H9 (cell line): Measurements from ENCODE around the gene ARHGEF5. TPM values are rescaled to one million over a fixed set of nuclear protein-coding genes. Genes with fewer than 3 reads are reported as not detected.

Source experiments
- DNase-seq: peaks from one replicate; pipeline ENCODE4 v3.0.0-alpha.2; 2017
- H2AFZ ChIP-seq: one replicate; pipeline ENCODE4 v1.6.1; 2013; ENCODE audit warnings: mild to moderate bottlenecking, low read length, control low read depth, moderate library complexity
- H2AK5ac ChIP-seq: 2 replicates; pipeline ENCODE4 v1.6.1; 2013; ENCODE audit warnings: low read length, control low read depth, mixed read lengths; ENCODE audit not compliant: insufficient read length
- H2BK120ac ChIP-seq: one replicate; pipeline ENCODE4 v1.6.1; 2013; ENCODE audit warnings: low read depth, mild to moderate bottlenecking, low read length, control low read depth, inconsistent platforms; ENCODE audit not compliant: poor library complexity, severe bottlenecking
- H2BK12ac ChIP-seq: 2 replicates; pipeline ENCODE4 v1.6.1; 2013; ENCODE audit warnings: low read length, control low read depth, mixed read lengths, low read depth; ENCODE audit not compliant: insufficient read length
- H2BK15ac ChIP-seq: 2 replicates; pipeline ENCODE4 v1.6.1; 2013; ENCODE audit warnings: low read depth, low read length, control low read depth
- H2BK20ac ChIP-seq: one replicate; pipeline ENCODE4 v1.6.1; 2013; ENCODE audit warnings: low read depth, mild to moderate bottlenecking, low read length, control low read depth, inconsistent platforms; ENCODE audit not compliant: poor library complexity, severe bottlenecking
- H2BK5ac ChIP-seq: 2 replicates; pipeline ENCODE4 v1.6.1; 2013; ENCODE audit warnings: low read length, control low read depth, mixed read lengths; ENCODE audit not compliant: insufficient read length
- H3K14ac ChIP-seq: 2 replicates; pipeline ENCODE4 v1.6.1; 2013; ENCODE audit warnings: low read length, control low read depth; ENCODE audit not compliant: insufficient read depth
- H3K18ac ChIP-seq: 2 replicates; pipeline ENCODE4 v1.6.1; 2013; ENCODE audit warnings: low read depth, mild to moderate bottlenecking, mixed read lengths, low read length, control low read depth; ENCODE audit not compliant: insufficient read length
- H3K23ac ChIP-seq: 2 replicates; pipeline ENCODE4 v1.6.1; 2013; ENCODE audit warnings: low read length, control low read depth, mixed read lengths, low read depth; ENCODE audit not compliant: insufficient read length
- H3K23me2 ChIP-seq: 2 replicates; pipeline ENCODE4 v1.6.1; 2013; ENCODE audit warnings: low read depth, mild to moderate bottlenecking, mixed read lengths, low read length, control low read depth; ENCODE audit not compliant: insufficient read length, poor library complexity, severe bottlenecking
- H3K27ac ChIP-seq: 2 replicates; pipeline ENCODE4 v1.5.1; 2013; ENCODE audit warnings: low read length, control low read depth, mixed read lengths, low read depth; ENCODE audit not compliant: insufficient read length
- H3K27me3 ChIP-seq: 2 replicates; pipeline ENCODE4 v1.6.1; 2013; ENCODE audit warnings: low read length, control low read depth, inconsistent platforms; ENCODE audit not compliant: insufficient read depth
- H3K4ac ChIP-seq: 2 replicates; pipeline ENCODE4 v1.6.1; 2013; ENCODE audit warnings: low read depth, mild to moderate bottlenecking, control low read depth, inconsistent platforms, low read length, moderate library complexity
- H3K4me1 ChIP-seq: 2 replicates; pipeline ENCODE4 v1.6.1; 2013; ENCODE audit warnings: low read length, control low read depth, inconsistent platforms; ENCODE audit not compliant: insufficient read depth
- H3K4me2 ChIP-seq: 2 replicates; pipeline ENCODE4 v1.6.1; 2013; ENCODE audit warnings: low read length, control low read depth, mixed read lengths; ENCODE audit not compliant: insufficient read length, insufficient read depth
- H3K56ac ChIP-seq: 2 replicates; pipeline ENCODE4 v1.6.1; 2013; ENCODE audit warnings: low read depth, mild to moderate bottlenecking, mixed read lengths, low read length, control low read depth; ENCODE audit not compliant: insufficient read length
- H3K79me1 ChIP-seq: 2 replicates; pipeline ENCODE4 v1.6.1; 2013; ENCODE audit warnings: low read depth, mild to moderate bottlenecking, moderate library complexity, low read length, control low read depth, inconsistent platforms; ENCODE audit not compliant: insufficient read depth, poor library complexity, severe bottlenecking
- H3K79me2 ChIP-seq: 2 replicates; pipeline ENCODE4 v1.6.1; 2013; ENCODE audit warnings: low read length, control low read depth, inconsistent platforms; ENCODE audit not compliant: insufficient read depth
- H3K9ac ChIP-seq: 2 replicates; pipeline ENCODE4 v1.6.1; 2013; ENCODE audit warnings: low read length, control low read depth, mixed read lengths; ENCODE audit not compliant: insufficient read length; ENCODE audit errors: extremely low read depth
- H3K9me3 ChIP-seq: one replicate; pipeline ENCODE4 v1.6.1; 2013; ENCODE audit warnings: low read depth, low read length, inconsistent platforms; ENCODE audit not compliant: control insufficient read depth
- H3T11ph ChIP-seq: one replicate; pipeline ENCODE4 v1.6.1; 2013; ENCODE audit warnings: mild to moderate bottlenecking, low read length, control low read depth, inconsistent platforms
- H4K20me1 ChIP-seq: one replicate; pipeline ENCODE4 v1.6.1; 2013; ENCODE audit not compliant: control insufficient read depth, insufficient read length, insufficient read depth
- H4K5ac ChIP-seq: 2 replicates; pipeline ENCODE4 v1.6.1; 2013; ENCODE audit warnings: low read depth, mild to moderate bottlenecking, mixed read lengths, low read length, control low read depth; ENCODE audit not compliant: insufficient read length
- H4K8ac ChIP-seq: replicated peaks from 2 replicates; pipeline ENCODE4 v1.6.1; 2013; ENCODE audit warnings: low read length, control low read depth, mixed read lengths, low read depth; ENCODE audit not compliant: insufficient read length
- H4K91ac ChIP-seq: 2 replicates; pipeline ENCODE4 v1.6.1; 2013; ENCODE audit warnings: low read depth, mild to moderate bottlenecking, moderate library complexity, mixed read lengths, low read length, control low read depth; ENCODE audit not compliant: insufficient read length
- H3K27ac Mint-ChIP-seq, 3 experiments: 2 replicates in 2 of 3; 3 replicates in 1 of 3; pipeline ENCODE4 v1.8.0; 2020 to 2021; ENCODE audit warnings: mixed read lengths in 3 of 3, mild to moderate bottlenecking in 1 of 3, moderate library complexity in 1 of 3
- H3K27me3 Mint-ChIP-seq: 2 replicates; pipeline ENCODE4 v1.8.0; 2021; ENCODE audit warnings: low read depth, mild to moderate bottlenecking, moderate library complexity, mixed read lengths
- H3K36me3 Mint-ChIP-seq, 3 experiments: 2 replicates in 2 of 3; 3 replicates in 1 of 3; pipeline ENCODE4 v1.8.0; 2020 to 2021; ENCODE audit warnings: low read depth in 3 of 3, mixed read lengths in 3 of 3; ENCODE audit not compliant: insufficient read depth in 1 of 3
- H3K4me1 Mint-ChIP-seq, 2 experiments: 2 replicates each; pipeline ENCODE4 v1.8.0; 2020; ENCODE audit warnings: mixed read lengths in 2 of 2
- H3K4me3 Mint-ChIP-seq, 2 experiments: 2 replicates in 1 of 2; 3 replicates in 1 of 2; pipeline ENCODE4 v1.8.0; 2020 to 2021; ENCODE audit warnings: mild to moderate bottlenecking in 2 of 2, mixed read lengths in 2 of 2, moderate library complexity in 1 of 2
- H3K9me3 Mint-ChIP-seq, 2 experiments: 2 replicates in 1 of 2; 3 replicates in 1 of 2; pipeline ENCODE4 v1.8.0; 2020; ENCODE audit warnings: mild to moderate bottlenecking in 2 of 2, mixed read lengths in 2 of 2, moderate library complexity in 1 of 2
- WGBS: extraction: QIAGEN DNeasy Blood & Tissue Kit; methylation state at CpG from one replicate; pipeline ENCODE4 v1.1.7; 2013; ENCODE audit warnings: missing lambda C conversion rate, low lambda C conversion rate, mixed read lengths; ENCODE audit not compliant: insufficient read length; ENCODE audit errors: extremely low coverage; 5-methylcytosine and 5-hydroxymethylcytosine counted together
- total RNA-seq: library from RNA; stranded (reverse); gene quantifications from 2 replicates; pipeline ENCODE4 v1.2.1, GENCODE V29; 2021
- TF ChIP-seq, protein P1 (sequence below): fragments of 200-600 bp; sonication (generic); conservative IDR thresholded peaks from 3 replicates; pipeline ENCODE4 v1.8.0; 2021; ENCODE audit warnings: antibody characterized with exemption, mild to moderate bottlenecking

The ARHGEF5 gene
- total RNA-seq, 1 experiment from 2014 or later: 33.9 TPM

DNA sequence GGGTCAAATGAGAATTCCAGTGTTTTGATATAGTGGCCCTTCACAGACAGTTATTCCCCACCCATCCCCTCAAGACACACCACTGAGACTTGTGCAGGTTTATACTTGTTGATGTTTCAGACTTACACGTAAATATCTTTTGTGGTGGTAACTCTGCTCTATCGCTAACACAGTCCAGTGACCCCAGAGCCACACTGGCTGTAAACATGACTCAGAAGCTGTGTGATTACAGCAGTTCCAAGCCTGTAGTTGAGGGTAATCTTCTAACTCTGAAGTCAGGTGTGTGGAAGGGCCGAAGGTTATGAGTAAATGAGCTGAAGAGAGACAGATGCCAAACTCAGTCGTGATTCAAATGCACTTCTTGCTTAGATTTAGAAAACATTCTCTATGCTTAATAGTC, 28.9 kb downstream of the ARHGEF5 start:
- Mint-ChIP-seq H3K4me3 (no peak overlapping the region), H3K27me3 (no peaks in the 10 kb centered on the region), H3K9me3 (no peaks in the 10 kb centered on the region), H3K36me3 (peaks cover 0 to 21% (median 12%) of the 10 kb centered on the region in 3 experiments; a peak in 6 of 7 replicates), H3K27ac (peak overlapping the region in 2 of 3 experiments; percentile 4 to 59; a peak in 3 of 7 replicates), H3K4me1 (peaks cover 16 to 21% of the 10 kb centered on the region in 2 experiments)
- Histone ChIP-seq H3K9ac (no peak overlapping the region), H4K20me1 (no peaks in the 10 kb centered on the region), H4K5ac (no peak overlapping the region), H2BK12ac (no peak overlapping the region), H3K23me2 (no peaks in the 10 kb centered on the region), H2BK5ac (no peak overlapping the region), H3K27me3 (no peaks in the 10 kb centered on the region), H3K27ac (no peak overlapping the region), H4K91ac (no peak overlapping the region), H4K8ac (no peak overlapping the region), H3K79me1 (no peaks in the 10 kb centered on the region), H3K23ac (no peak overlapping the region), H3K4me1 (peaks cover 8% of the 10 kb centered on the region; the same call in 1 of the 2 replicates), H3K4ac (no peak overlapping the region), H3K4me2 (no peak overlapping the region), H3K14ac (no peak overlapping the region), H3K18ac (no peak overlapping the region), H2AFZ (no peak overlapping the region), H2BK15ac (no peak overlapping the region), H3K56ac (no peak overlapping the region), H3K9me3 (no peaks in the 10 kb centered on the region), H2AK5ac (no peak overlapping the region), H3T11ph (no peak overlapping the region), H3K79me2 (no peaks in the 10 kb centered on the region), H2BK120ac (no peak overlapping the region), H2BK20ac (no peak overlapping the region)
- peak; percentile 20 for DNase-seq
- WGBS: no CpG with 5 or more reads among the region's 4 CpGs
- TF ChIP-seq, protein P1, sequence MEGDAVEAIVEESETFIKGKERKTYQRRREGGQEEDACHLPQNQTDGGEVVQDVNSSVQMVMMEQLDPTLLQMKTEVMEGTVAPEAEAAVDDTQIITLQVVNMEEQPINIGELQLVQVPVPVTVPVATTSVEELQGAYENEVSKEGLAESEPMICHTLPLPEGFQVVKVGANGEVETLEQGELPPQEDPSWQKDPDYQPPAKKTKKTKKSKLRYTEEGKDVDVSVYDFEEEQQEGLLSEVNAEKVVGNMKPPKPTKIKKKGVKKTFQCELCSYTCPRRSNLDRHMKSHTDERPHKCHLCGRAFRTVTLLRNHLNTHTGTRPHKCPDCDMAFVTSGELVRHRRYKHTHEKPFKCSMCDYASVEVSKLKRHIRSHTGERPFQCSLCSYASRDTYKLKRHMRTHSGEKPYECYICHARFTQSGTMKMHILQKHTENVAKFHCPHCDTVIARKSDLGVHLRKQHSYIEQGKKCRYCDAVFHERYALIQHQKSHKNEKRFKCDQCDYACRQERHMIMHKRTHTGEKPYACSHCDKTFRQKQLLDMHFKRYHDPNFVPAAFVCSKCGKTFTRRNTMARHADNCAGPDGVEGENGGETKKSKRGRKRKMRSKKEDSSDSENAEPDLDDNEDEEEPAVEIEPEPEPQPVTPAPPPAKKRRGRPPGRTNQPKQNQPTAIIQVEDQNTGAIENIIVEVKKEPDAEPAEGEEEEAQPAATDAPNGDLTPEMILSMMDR: no peak
